Measurements from ENCODE around the gene LARP4B.
A peak's percentile ranks its signal among the peaks of the same experiment; 100 is the strongest.

Gene LARP4B

GRCh38 chr10:805620-806305 is 125.7 kb downstream of the LARP4B start:
- no peak for DNase-seq

GRCh38 chr10:804787-805619 is 126.5 kb downstream of the LARP4B start:
- DNase-seq = peak; percentile 24

GRCh38 chr10:804191-804781 is 127.2 kb downstream of the LARP4B start:
- no peak for DNase-seq

GRCh38 chr10:803041-803741 is 128.3 kb downstream of the LARP4B start:
- no peak for DNase-seq

- no peak for DNase-seq
Observed at GRCh38 chr10:802506-802905, 129.0 kb downstream of the LARP4B start.

- no peak for DNase-seq
Observed at GRCh38 chr10:797179-797578, 134.3 kb downstream of the LARP4B start.

- no peak for DNase-seq
Observed at GRCh38 chr10:796233-796632, 135.3 kb downstream of the LARP4B start.

- DNase-seq = no peak
Observed at GRCh38 chr10:794382-794956, 137.0 kb downstream of the LARP4B start.

GRCh38 chr10:792792-793100 is 138.8 kb downstream of the LARP4B start:
- DNase-seq = no peak

GRCh38 chr10:792083-792791 is 139.3 kb downstream of the LARP4B start:
- DNase-seq = no peak

GRCh38 chr10:791639-792038 is 139.9 kb downstream of the LARP4B start:
- DNase-seq = no peak

- no peak for DNase-seq
Observed at GRCh38 chr10:790821-791551, 140.5 kb downstream of the LARP4B start.

GRCh38 chr10:789831-790701 is 141.4 kb downstream of the LARP4B start:
- DNase-seq = no peak

- peak; percentile 69 for DNase-seq
Observed at GRCh38 chr10:788796-789748, 142.4 kb downstream of the LARP4B start.

GRCh38 chr10:787933-788651 is 143.4 kb downstream of the LARP4B start:
- DNase-seq = no peak

GRCh38 chr10:786633-787474 is 144.7 kb downstream of the LARP4B start:
- no peak for DNase-seq

GRCh38 chr10:785861-786214 is 145.7 kb downstream of the LARP4B start:
- DNase-seq = no peak
